ENCODE data around the gene NME7.
A peak's percentile ranks its signal among the peaks of the same experiment; 100 is the strongest.
"Not testable (repeated sequence)": the region's sequence is repeated elsewhere in the genome, so short reads cannot be mapped to it uniquely, and the experiment has no call there.

Gene NME7

GRCh38 chr1:169133801-169134502 is 233.6 kb downstream of the NME7 start:
- H3K27ac ChIP-seq = no peak overlapping the region
- DNase-seq (ENCODE audit: low read depth, low spot score) = no peak

GRCh38 chr1:169133228-169133576 is 234.4 kb downstream of the NME7 start:
- no peak for DNase-seq (ENCODE audit: low read depth, low spot score)
- no peak overlapping the region for H3K27ac ChIP-seq

- no peak for DNase-seq (ENCODE audit: low read depth, low spot score)
- no peak overlapping the region for H3K27ac ChIP-seq
These were observed 234.9 kb downstream of the NME7 start for GRCh38 chr1:169132512-169133227.

- no peak overlapping the region for H3K27ac ChIP-seq
- DNase-seq (ENCODE audit: low read depth, low spot score) = no peak
These were observed 236.9 kb downstream of the NME7 start for GRCh38 chr1:169130683-169131082.

- DNase-seq (ENCODE audit: low read depth, low spot score) = no peak
- no peak overlapping the region for H3K27ac ChIP-seq
These were observed 238.3 kb downstream of the NME7 start for GRCh38 chr1:169129109-169129784.

- no peak for DNase-seq (ENCODE audit: low read depth, low spot score)
- H3K27ac ChIP-seq = no peak overlapping the region
These were observed 239.0 kb downstream of the NME7 start for GRCh38 chr1:169128562-169128961.

GRCh38 chr1:169127305-169127704 is 240.3 kb downstream of the NME7 start:
- H3K27ac ChIP-seq = no peak overlapping the region
- DNase-seq (ENCODE audit: low read depth, low spot score) = no peak

GRCh38 chr1:169126335-169126734 is 241.3 kb downstream of the NME7 start:
- no peak for DNase-seq (ENCODE audit: low read depth, low spot score)
- no peak overlapping the region for H3K27ac ChIP-seq

- H3K27ac ChIP-seq; DNase-seq (ENCODE audit: low read depth, low spot score): not testable (repeated sequence)
These were observed 242.0 kb downstream of the NME7 start for GRCh38 chr1:169125597-169125996.

- no peak for DNase-seq (ENCODE audit: low read depth, low spot score)
- no peak overlapping the region for H3K27ac ChIP-seq
These were observed 243.1 kb downstream of the NME7 start for GRCh38 chr1:169124459-169124858.

GRCh38 chr1:169122976-169123375 is 244.6 kb downstream of the NME7 start:
- DNase-seq (ENCODE audit: low read depth, low spot score) = no peak
- no peak overlapping the region for H3K27ac ChIP-seq

GRCh38 chr1:169121146-169121923 is 246.3 kb downstream of the NME7 start:
- H3K27ac ChIP-seq = no peak overlapping the region
- DNase-seq (ENCODE audit: low read depth, low spot score) = no peak

GRCh38 chr1:169120066-169120465 is 247.5 kb downstream of the NME7 start:
- no peak for DNase-seq (ENCODE audit: low read depth, low spot score)
- H3K27ac ChIP-seq = no peak overlapping the region

GRCh38 chr1:169119405-169119804 is 248.2 kb downstream of the NME7 start:
- no peak for DNase-seq (ENCODE audit: low read depth, low spot score)
- H3K27ac ChIP-seq = no peak overlapping the region

GRCh38 chr1:169118227-169118626 is 249.4 kb downstream of the NME7 start:
- DNase-seq (ENCODE audit: low read depth, low spot score) = no peak
- no peak overlapping the region for H3K27ac ChIP-seq

- H3K27ac ChIP-seq = no peak overlapping the region
- no peak for DNase-seq (ENCODE audit: low read depth, low spot score)
These were observed 250.0 kb downstream of the NME7 start for GRCh38 chr1:169117599-169117998.

- H3K27ac ChIP-seq = no peak overlapping the region
- DNase-seq (ENCODE audit: low read depth, low spot score) = no peak
These were observed 250.6 kb downstream of the NME7 start for GRCh38 chr1:169117014-169117413.

GRCh38 chr1:169115891-169116585 is 251.6 kb downstream of the NME7 start:
- DNase-seq (ENCODE audit: low read depth, low spot score) = peak; percentile 82
- H3K27ac ChIP-seq = peak overlapping the region; percentile 84

- H3K27ac ChIP-seq = peak overlapping the region; percentile 84
These were observed 253.9 kb downstream of the NME7 start for GRCh38 chr1:169113613-169114119.

GRCh38 chr1:169112241-169112640 is 255.4 kb downstream of the NME7 start:
- DNase-seq (ENCODE audit: low read depth, low spot score) = no peak
- H3K27ac ChIP-seq = peak overlapping the region; percentile 84

More at GRCh38 chr1:169113613-169114119, 253.9 kb downstream of the NME7 start:
- peak; percentile 61 for DNase-seq (ENCODE audit: low read depth, low spot score)

Measured in epithelial cell of prostate (primary cell).